Measurements from ENCODE around the gene SPAG17. TPM values are rescaled to one million over a fixed set of nuclear protein-coding genes. Genes with fewer than 3 reads are reported as not detected.

The SPAG17 gene
- total RNA-seq, 1 experiment from 2014 or later = 0.36 TPM

GRCh38 chr1:117921991-117922390, 263.0 kb downstream of the SPAG17 start:
- no TSS peak for BruUV-seq (replicated peaks)
- no peaks in the 10 kb centered on the region for H3K9me3 ChIP-seq (ENCODE audit: control insufficient read depth, insufficient read depth, low read depth, low read length)
- POLR2A ChIA-PET = no interaction called here
- no peak overlapping the region for H3K4me3 ChIP-seq (ENCODE audit: low read depth in 2 of 2, low read length in 2 of 2)
- intact Hi-C loops (cut with micrococcal nuclease; ENCODE audit: unreplicated experiment) (no loop called here), in situ Hi-C loops (cut with HindIII; ENCODE audit: low pct_unique_long_range_greater_than_20kb, low sequenced_read_pairs) (no loop called here)
- no peak for DNase-seq (ENCODE audit: low read depth, low spot score)
- TF ChIP-seq TCF7L2 (IDR thresholded peaks at IDR 0.05; ENCODE audit: low read depth, low read length) (no peak), REST (IDR thresholded peaks at IDR 0.05; ENCODE audit: insufficient read depth in 1 of 2, low read depth in 2 of 2, low read length in 1 of 2) (no peak), CTCF (IDR thresholded peaks at IDR 0.05) (no peak), SIN3A (IDR thresholded peaks at IDR 0.05; ENCODE audit: borderline replicate concordance, insufficient read depth, low read depth, low read length) (no peak), POLR2AphosphoS5 (IDR thresholded peaks at IDR 0.05; ENCODE audit: low read depth, low read length) (no peak)
- no peaks in the 10 kb centered on the region for H3K27me3 ChIP-seq (ENCODE audit: control insufficient read depth, insufficient read depth, low read length)
- H3K4me1 ChIP-seq (ENCODE audit: control insufficient read depth, insufficient read depth, low read length) = no peaks in the 10 kb centered on the region
- ATAC-seq = no peak
- peaks cover 4% of the 10 kb centered on the region; the same call in 1 of the 2 replicates for H3K36me3 ChIP-seq (ENCODE audit: control insufficient read depth, insufficient read depth, low read length)
- no peak overlapping the region for H3K27ac ChIP-seq (ENCODE audit: low read length)
- CTCF ChIA-PET = no interaction called here

GRCh38 chr1:117919376-117919775, 265.7 kb downstream of the SPAG17 start:
- no TSS peak for BruUV-seq (replicated peaks)
- intact Hi-C loops (cut with micrococcal nuclease; ENCODE audit: unreplicated experiment) = no loop called here
- DNase-seq (ENCODE audit: low read depth, low spot score) (no peak), ATAC-seq (no peak)
- H3K27ac ChIP-seq (ENCODE audit: low read length) = no peak overlapping the region
- H3K4me1 ChIP-seq (ENCODE audit: control insufficient read depth, insufficient read depth, low read length) = no peaks in the 10 kb centered on the region
- peaks cover 4% of the 10 kb centered on the region; the same call in 1 of the 2 replicates for H3K36me3 ChIP-seq (ENCODE audit: control insufficient read depth, insufficient read depth, low read length)
- no peaks in the 10 kb centered on the region for H3K27me3 ChIP-seq (ENCODE audit: control insufficient read depth, insufficient read depth, low read length)
- TF ChIP-seq REST (IDR thresholded peaks at IDR 0.05; ENCODE audit: insufficient read depth in 1 of 2, low read depth in 2 of 2, low read length in 1 of 2) = no peak
- no peak for TF ChIP-seq POLR2AphosphoS5 (IDR thresholded peaks at IDR 0.05; ENCODE audit: low read depth, low read length)
- TF ChIP-seq TCF7L2 (IDR thresholded peaks at IDR 0.05; ENCODE audit: low read depth, low read length) = no peak
- TF ChIP-seq CTCF (IDR thresholded peaks at IDR 0.05) = no peak
- no peak overlapping the region for H3K4me3 ChIP-seq (ENCODE audit: low read depth in 2 of 2, low read length in 2 of 2)
- POLR2A ChIA-PET = no interaction called here
- CTCF ChIA-PET = no interaction called here
- H3K9me3 ChIP-seq (ENCODE audit: control insufficient read depth, insufficient read depth, low read depth, low read length) = no peaks in the 10 kb centered on the region
- in situ Hi-C loops (cut with HindIII; ENCODE audit: low pct_unique_long_range_greater_than_20kb, low sequenced_read_pairs) = no loop called here
